SU-DHL-6 (cell line): ENCODE results near the gene PHAX.
"Not testable (repeated sequence)": the region's sequence is repeated elsewhere in the genome, so short reads cannot be mapped to it uniquely, and the experiment has no call there.

Experiments
- EZH2phosphoT487 ChIP-seq: fragments of 200-600 bp; sonication (generic), shearing (Covaris generic); conservative IDR thresholded peaks from 2 replicates; pipeline ENCODE4 v1.6.1; 2018; ENCODE audit warnings: mild to moderate bottlenecking, antibody characterized with exemption, low read length, moderate library complexity, mixed read lengths
- TF ChIP-seq, protein P1 (sequence below): fragments of 200-600 bp; sonication (generic); IDR thresholded peaks from one replicate; pipeline ENCODE4 v1.5.1; 2017; ENCODE audit warnings: antibody characterized with exemption, mild to moderate bottlenecking, low read length, moderate library complexity; ENCODE audit not compliant: insufficient read depth, poor library complexity, severe bottlenecking

DNA sequence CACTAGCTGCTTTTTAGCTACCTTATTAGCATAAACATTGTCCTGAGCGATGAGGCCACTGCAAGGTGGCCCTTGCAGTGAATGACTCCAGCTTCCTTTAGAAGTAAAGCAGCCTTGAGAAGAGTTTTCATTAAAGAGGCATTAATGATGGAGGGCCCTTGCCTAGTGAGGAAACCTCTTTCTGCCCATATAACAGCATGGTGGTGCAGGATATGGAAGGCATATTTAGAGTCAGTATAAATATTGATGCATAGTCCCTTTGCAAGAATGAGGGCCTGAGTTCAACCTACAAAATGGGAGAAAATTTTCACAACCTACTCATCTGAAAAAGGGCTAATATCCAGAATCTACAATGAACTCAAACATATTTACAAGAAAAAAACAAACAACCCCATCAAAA, 69.4 kb downstream of the PHAX start:
- TF ChIP-seq, protein P1, sequence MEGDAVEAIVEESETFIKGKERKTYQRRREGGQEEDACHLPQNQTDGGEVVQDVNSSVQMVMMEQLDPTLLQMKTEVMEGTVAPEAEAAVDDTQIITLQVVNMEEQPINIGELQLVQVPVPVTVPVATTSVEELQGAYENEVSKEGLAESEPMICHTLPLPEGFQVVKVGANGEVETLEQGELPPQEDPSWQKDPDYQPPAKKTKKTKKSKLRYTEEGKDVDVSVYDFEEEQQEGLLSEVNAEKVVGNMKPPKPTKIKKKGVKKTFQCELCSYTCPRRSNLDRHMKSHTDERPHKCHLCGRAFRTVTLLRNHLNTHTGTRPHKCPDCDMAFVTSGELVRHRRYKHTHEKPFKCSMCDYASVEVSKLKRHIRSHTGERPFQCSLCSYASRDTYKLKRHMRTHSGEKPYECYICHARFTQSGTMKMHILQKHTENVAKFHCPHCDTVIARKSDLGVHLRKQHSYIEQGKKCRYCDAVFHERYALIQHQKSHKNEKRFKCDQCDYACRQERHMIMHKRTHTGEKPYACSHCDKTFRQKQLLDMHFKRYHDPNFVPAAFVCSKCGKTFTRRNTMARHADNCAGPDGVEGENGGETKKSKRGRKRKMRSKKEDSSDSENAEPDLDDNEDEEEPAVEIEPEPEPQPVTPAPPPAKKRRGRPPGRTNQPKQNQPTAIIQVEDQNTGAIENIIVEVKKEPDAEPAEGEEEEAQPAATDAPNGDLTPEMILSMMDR = not testable (repeated sequence)
- TF ChIP-seq EZH2phosphoT487 = not testable (repeated sequence)
